HepG2 (cell line): ENCODE data around the gene DHX16. TPM values are rescaled to one million over a fixed set of nuclear protein-coding genes. Genes with fewer than 3 reads are reported as not detected.
A peak's percentile ranks its signal among the peaks of the same experiment; 100 is the strongest.

Experiments used
- CHCHD3 ChIP-seq: sonication (generic); formaldehyde crosslinking; IDR thresholded peaks from 2 replicates; pipeline ENCODE4 v1.8.0; 2022; ENCODE audit warnings: mild to moderate bottlenecking, missing genetic modification reagents, moderate library complexity
- GATAD1 ChIP-seq: IDR thresholded peaks from 2 replicates; pipeline ENCODE4 v1.6.1; 2016; ENCODE audit warnings: missing genetic modification reagents, missing compliant biosample characterization
- HNRNPH1 ChIP-seq: fragments of 200-400 bp; formaldehyde crosslinking; optimal IDR thresholded peaks from 2 replicates; pipeline ENCODE3; 2017; ENCODE audit warnings: mild to moderate bottlenecking, low read depth, low read length
- IKZF4 ChIP-seq: sonication (generic); formaldehyde crosslinking; IDR thresholded peaks from 2 replicates; pipeline ENCODE4 v1.5.1; 2020; ENCODE audit warnings: borderline replicate concordance, mild to moderate bottlenecking, low read depth, missing genetic modification reagents; ENCODE audit errors: not compliant biosample characterization
- MED8 ChIP-seq: sonication (generic); formaldehyde crosslinking; IDR thresholded peaks from 2 replicates; pipeline ENCODE4 v1.8.1; 2023; ENCODE audit warnings: mild to moderate bottlenecking, missing genetic modification reagents; ENCODE audit not compliant: insufficient replicate concordance
- MEF2D ChIP-seq: sonication (generic); formaldehyde crosslinking; IDR thresholded peaks from 2 replicates; pipeline ENCODE4 v1.5.1; 2020; ENCODE audit warnings: mild to moderate bottlenecking, missing genetic modification reagents
- NFATC3 ChIP-seq: sonication (generic); formaldehyde crosslinking; IDR thresholded peaks from 2 replicates; pipeline ENCODE4 v1.5.1; 2020; ENCODE audit warnings: mild to moderate bottlenecking, missing genetic modification reagents
- NR2F6 ChIP-seq, 2 experiments: IDR thresholded peaks; 2 replicates each; pipeline ENCODE4 v1.6.1; 2016; ENCODE audit warnings: antibody characterized with exemption in 1 of 2, mild to moderate bottlenecking in 1 of 2
- RELA ChIP-seq: sonication (generic); formaldehyde crosslinking; IDR thresholded peaks from 2 replicates; pipeline ENCODE4 v1.4.0; 2020; ENCODE audit warnings: missing genetic modification reagents
- RFX3 ChIP-seq: IDR thresholded peaks from 2 replicates; pipeline ENCODE4 v1.6.1; 2016; ENCODE audit warnings: missing biosample characterization, missing genetic modification reagents
- SKI ChIP-seq: fragments of 450-650 bp; IDR thresholded peaks from one replicate; pipeline ENCODE4 v1.6.1; 2018; ENCODE audit warnings: mild to moderate bottlenecking; ENCODE audit not compliant: partially characterized antibody
- ZBTB42 ChIP-seq: sonication (generic); formaldehyde crosslinking; IDR thresholded peaks from 2 replicates; pipeline ENCODE4 v1.5.0; 2020; ENCODE audit warnings: mild to moderate bottlenecking, missing genetic modification reagents
- ZNF143 ChIP-seq: sonication (generic); formaldehyde crosslinking; IDR thresholded peaks from 2 replicates; pipeline ENCODE4 v1.4.0; 2020; ENCODE audit warnings: missing genetic modification reagents
- ZNF205 ChIP-seq: IDR thresholded peaks from 2 replicates; pipeline ENCODE4 v1.6.1; 2018; ENCODE audit warnings: missing biosample characterization, missing genetic modification reagents
- ZNF766 ChIP-seq: sonication (generic); formaldehyde crosslinking; IDR thresholded peaks from 2 replicates; pipeline ENCODE4 v1.5.0; 2020; ENCODE audit warnings: missing genetic modification reagents, borderline replicate concordance
- ZSCAN21 ChIP-seq: sonication (generic); formaldehyde crosslinking; IDR thresholded peaks from 2 replicates; pipeline ENCODE4 v1.8.0; 2022; ENCODE audit warnings: mild to moderate bottlenecking, missing genetic modification reagents, moderate library complexity, borderline replicate concordance
- polyA plus RNA-seq, 8 experiments: library from polyadenylated mRNA; depleted of rRNA in 3 of 8; stranded (reverse) in 7 of 8; unstranded in 1 of 8; fragments of >200 nt; fragmentation: Illumina TruSeq in 4 of 8; extraction: Trizol in 4 of 8; gene quantifications; 2 replicates each; pipeline versions ENCODE4 v1.2.1 to v1.2.3, GENCODE V29; 2011 to 2016; ENCODE audit warnings: low read depth in 4 of 8, missing spikeins in 1 of 8, mixed read lengths in 1 of 8; ENCODE audit not compliant: insufficient read depth in 1 of 8
- total RNA-seq, 5 experiments: library from RNA; depleted of rRNA; stranded (reverse); fragments of >200 nt; fragmentation: Illumina TruSeq; extraction: Trizol; gene quantifications; 2 replicates each; pipeline ENCODE4 v1.2.3, GENCODE V29; 2016; ENCODE audit warnings: low read depth in 1 of 5
- TF ChIP-seq, protein P1 (sequence below): sonication (generic); formaldehyde crosslinking; IDR thresholded peaks from 2 replicates; pipeline ENCODE4 v1.8.0; 2022; ENCODE audit warnings: mild to moderate bottlenecking, missing genetic modification reagents
- TF ChIP-seq, protein P2 (sequence below): sonication (generic); formaldehyde crosslinking; IDR thresholded peaks from 2 replicates; pipeline ENCODE4 v1.4.0; 2020; ENCODE audit warnings: missing genetic modification reagents
- TF ChIP-seq, protein P3 (sequence below): sonication (generic); formaldehyde crosslinking; IDR thresholded peaks from 2 replicates; pipeline ENCODE4 v1.4.0; 2020; ENCODE audit warnings: low read depth, mild to moderate bottlenecking, missing genetic modification reagents
- TF ChIP-seq, protein P4 (sequence below): sonication (generic); formaldehyde crosslinking; IDR thresholded peaks from 2 replicates; pipeline ENCODE4 v1.5.0; 2020; ENCODE audit warnings: missing genetic modification reagents
- TF ChIP-seq, protein P5 (sequence below): sonication (generic); formaldehyde crosslinking; IDR thresholded peaks from 2 replicates; pipeline ENCODE4 v1.8.1; 2023; ENCODE audit warnings: mild to moderate bottlenecking, missing genetic modification reagents

DHX16 gene
- total and polyA plus RNA-seq, 2 of the 13 experiments (the other 11 are each of a cell fraction or from before 2014, with no cell fraction given) = 57.0 to 58.5 TPM

DNA sequence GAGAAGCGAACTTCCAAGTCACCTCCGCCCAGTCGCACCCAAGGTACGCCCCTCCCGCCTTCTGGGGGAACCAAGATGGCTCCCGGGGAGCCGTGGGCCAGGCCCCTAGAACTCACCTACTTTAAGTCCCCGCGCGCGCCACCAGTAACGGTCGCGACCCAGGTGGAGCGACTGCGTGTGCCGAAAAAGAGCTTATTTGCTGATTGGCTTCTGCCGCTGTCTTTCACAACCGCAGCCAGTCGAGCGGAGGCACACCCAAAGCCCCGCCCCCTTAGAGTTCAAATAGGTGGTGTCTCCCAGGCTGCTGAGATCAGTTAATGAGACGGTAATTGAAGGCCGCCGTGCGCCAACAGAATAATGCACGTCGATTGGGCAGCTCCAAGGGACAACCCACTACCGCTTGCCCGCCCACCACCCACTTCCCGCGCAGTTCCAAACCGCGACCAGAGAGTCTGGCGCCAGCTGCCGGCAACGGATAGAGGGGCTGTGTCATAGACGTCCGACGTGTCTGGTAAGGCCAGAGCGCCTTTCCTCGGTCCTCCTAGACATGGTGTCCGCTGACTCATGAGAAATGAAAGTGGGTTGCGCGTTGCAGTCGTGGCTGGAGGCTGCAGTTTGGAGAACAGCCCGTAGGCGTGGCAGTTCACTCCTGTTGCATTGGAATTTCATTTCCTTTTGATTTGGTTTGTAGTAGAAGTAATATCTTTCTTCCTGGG is 44.5 kb upstream of the DHX16 start, which contains the start of gene MDC1 (continued):
- TF ChIP-seq, protein P1, sequence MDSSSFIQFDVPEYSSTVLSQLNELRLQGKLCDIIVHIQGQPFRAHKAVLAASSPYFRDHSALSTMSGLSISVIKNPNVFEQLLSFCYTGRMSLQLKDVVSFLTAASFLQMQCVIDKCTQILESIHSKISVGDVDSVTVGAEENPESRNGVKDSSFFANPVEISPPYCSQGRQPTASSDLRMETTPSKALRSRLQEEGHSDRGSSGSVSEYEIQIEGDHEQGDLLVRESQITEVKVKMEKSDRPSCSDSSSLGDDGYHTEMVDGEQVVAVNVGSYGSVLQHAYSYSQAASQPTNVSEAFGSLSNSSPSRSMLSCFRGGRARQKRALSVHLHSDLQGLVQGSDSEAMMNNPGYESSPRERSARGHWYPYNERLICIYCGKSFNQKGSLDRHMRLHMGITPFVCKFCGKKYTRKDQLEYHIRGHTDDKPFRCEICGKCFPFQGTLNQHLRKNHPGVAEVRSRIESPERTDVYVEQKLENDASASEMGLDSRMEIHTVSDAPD (CRISPR knock-in tag) = peak; percentile 93
- TF ChIP-seq GATAD1 (CRISPR knock-in tag) (peak; percentile 92), MEF2D (CRISPR knock-in tag) (peak; percentile 91; the same call in 1 of the 2 replicates), ZSCAN21 (CRISPR knock-in tag) (peak; percentile 90; the same call in 1 of the 2 replicates), HNRNPH1 (no peak), ZNF205 (CRISPR knock-in tag) (peak; percentile 77; the same call in 1 of the 2 replicates), ZNF766 (CRISPR knock-in tag) (peak; percentile 88; the same call in 1 of the 2 replicates), ZBTB42 (CRISPR knock-in tag) (no peak), MED8 (peak; percentile 81), ZNF143 (CRISPR knock-in tag) (peak; percentile 84), RFX3 (CRISPR knock-in tag) (no peak), SKI (peak; percentile 97), NFATC3 (CRISPR knock-in tag) (0 out of 2 replicates have a peak, but pooled peaks have one; percentile 14), NR2F6 (IDR thresholded peaks at IDR 0.05) (peak; percentile 16; the same call in 1 of the 2 replicates), NR2F6 (CRISPR knock-in tag; IDR thresholded peaks at IDR 0.05) (peak; percentile 79; the same call in 1 of the 2 replicates), CHCHD3 (CRISPR knock-in tag) (peak; percentile 40; the same call in 1 of the 2 replicates), RELA (peak; percentile 84), IKZF4 (peak; percentile 47)
- TF ChIP-seq, protein P2, sequence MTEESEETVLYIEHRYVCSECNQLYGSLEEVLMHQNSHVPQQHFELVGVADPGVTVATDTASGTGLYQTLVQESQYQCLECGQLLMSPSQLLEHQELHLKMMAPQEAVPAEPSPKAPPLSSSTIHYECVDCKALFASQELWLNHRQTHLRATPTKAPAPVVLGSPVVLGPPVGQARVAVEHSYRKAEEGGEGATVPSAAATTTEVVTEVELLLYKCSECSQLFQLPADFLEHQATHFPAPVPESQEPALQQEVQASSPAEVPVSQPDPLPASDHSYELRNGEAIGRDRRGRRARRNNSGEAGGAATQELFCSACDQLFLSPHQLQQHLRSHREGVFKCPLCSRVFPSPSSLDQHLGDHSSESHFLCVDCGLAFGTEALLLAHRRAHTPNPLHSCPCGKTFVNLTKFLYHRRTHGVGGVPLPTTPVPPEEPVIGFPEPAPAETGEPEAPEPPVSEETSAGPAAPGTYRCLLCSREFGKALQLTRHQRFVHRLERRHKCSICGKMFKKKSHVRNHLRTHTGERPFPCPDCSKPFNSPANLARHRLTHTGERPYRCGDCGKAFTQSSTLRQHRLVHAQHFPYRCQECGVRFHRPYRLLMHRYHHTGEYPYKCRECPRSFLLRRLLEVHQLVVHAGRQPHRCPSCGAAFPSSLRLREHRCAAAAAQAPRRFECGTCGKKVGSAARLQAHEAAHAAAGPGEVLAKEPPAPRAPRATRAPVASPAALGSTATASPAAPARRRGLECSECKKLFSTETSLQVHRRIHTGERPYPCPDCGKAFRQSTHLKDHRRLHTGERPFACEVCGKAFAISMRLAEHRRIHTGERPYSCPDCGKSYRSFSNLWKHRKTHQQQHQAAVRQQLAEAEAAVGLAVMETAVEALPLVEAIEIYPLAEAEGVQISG (CRISPR knock-in tag) = peak; percentile 99
- TF ChIP-seq, protein P3, sequence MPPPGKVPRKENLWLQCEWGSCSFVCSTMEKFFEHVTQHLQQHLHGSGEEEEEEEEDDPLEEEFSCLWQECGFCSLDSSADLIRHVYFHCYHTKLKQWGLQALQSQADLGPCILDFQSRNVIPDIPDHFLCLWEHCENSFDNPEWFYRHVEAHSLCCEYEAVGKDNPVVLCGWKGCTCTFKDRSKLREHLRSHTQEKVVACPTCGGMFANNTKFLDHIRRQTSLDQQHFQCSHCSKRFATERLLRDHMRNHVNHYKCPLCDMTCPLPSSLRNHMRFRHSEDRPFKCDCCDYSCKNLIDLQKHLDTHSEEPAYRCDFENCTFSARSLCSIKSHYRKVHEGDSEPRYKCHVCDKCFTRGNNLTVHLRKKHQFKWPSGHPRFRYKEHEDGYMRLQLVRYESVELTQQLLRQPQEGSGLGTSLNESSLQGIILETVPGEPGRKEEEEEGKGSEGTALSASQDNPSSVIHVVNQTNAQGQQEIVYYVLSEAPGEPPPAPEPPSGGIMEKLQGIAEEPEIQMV (CRISPR knock-in tag) = peak; percentile 87
- TF ChIP-seq, protein P4, sequence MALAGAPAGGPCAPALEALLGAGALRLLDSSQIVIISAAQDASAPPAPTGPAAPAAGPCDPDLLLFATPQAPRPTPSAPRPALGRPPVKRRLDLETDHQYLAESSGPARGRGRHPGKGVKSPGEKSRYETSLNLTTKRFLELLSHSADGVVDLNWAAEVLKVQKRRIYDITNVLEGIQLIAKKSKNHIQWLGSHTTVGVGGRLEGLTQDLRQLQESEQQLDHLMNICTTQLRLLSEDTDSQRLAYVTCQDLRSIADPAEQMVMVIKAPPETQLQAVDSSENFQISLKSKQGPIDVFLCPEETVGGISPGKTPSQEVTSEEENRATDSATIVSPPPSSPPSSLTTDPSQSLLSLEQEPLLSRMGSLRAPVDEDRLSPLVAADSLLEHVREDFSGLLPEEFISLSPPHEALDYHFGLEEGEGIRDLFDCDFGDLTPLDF (CRISPR knock-in tag) = peak; percentile 100
- TF ChIP-seq, protein P5, sequence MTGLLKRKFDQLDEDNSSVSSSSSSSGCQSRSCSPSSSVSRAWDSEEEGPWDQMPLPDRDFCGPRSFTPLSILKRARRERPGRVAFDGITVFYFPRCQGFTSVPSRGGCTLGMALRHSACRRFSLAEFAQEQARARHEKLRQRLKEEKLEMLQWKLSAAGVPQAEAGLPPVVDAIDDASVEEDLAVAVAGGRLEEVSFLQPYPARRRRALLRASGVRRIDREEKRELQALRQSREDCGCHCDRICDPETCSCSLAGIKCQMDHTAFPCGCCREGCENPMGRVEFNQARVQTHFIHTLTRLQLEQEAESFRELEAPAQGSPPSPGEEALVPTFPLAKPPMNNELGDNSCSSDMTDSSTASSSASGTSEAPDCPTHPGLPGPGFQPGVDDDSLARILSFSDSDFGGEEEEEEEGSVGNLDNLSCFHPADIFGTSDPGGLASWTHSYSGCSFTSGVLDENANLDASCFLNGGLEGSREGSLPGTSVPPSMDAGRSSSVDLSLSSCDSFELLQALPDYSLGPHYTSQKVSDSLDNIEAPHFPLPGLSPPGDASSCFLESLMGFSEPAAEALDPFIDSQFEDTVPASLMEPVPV = peak; percentile 94
